Nephron progenitor cell (in vitro differentiated cells): ENCODE data around the gene TTC33.
"Not testable (repeated sequence)": the region's sequence is repeated elsewhere in the genome, so short reads cannot be mapped to it uniquely, and the experiment has no call there.

ENCODE experiments used
- DNase-seq: peaks from one replicate; pipeline ENCODE4 v3.0.0; 2021
- H3K27ac Mint-ChIP-seq: 2 replicates; pipeline ENCODE4 v1.8.0; 2021; ENCODE audit warnings: mild to moderate bottlenecking, moderate library complexity, mixed read lengths
- H3K27me3 Mint-ChIP-seq: 2 replicates; pipeline ENCODE4 v1.8.0; 2021; ENCODE audit warnings: mild to moderate bottlenecking, low read depth, mixed read lengths; ENCODE audit not compliant: poor library complexity
- H3K36me3 Mint-ChIP-seq: 2 replicates; pipeline ENCODE4 v1.8.0; 2021; ENCODE audit warnings: low read depth, mixed read lengths
- H3K4me1 Mint-ChIP-seq: 2 replicates; pipeline ENCODE4 v1.8.0; 2021; ENCODE audit warnings: mixed read lengths
- H3K4me3 Mint-ChIP-seq: 2 replicates; pipeline ENCODE4 v1.8.0; 2021; ENCODE audit warnings: mild to moderate bottlenecking, moderate library complexity, mixed read lengths
- H3K9me3 Mint-ChIP-seq: 2 replicates; pipeline ENCODE4 v1.8.0; 2021; ENCODE audit warnings: mild to moderate bottlenecking, moderate library complexity, mixed read lengths
- TF ChIP-seq, protein P1 (sequence below): fragments of 200-600 bp; sonication (generic); IDR thresholded peaks from 2 replicates; pipeline ENCODE4 v1.5.0; 2021; ENCODE audit warnings: antibody characterized with exemption

TTC33 gene

DNA sequence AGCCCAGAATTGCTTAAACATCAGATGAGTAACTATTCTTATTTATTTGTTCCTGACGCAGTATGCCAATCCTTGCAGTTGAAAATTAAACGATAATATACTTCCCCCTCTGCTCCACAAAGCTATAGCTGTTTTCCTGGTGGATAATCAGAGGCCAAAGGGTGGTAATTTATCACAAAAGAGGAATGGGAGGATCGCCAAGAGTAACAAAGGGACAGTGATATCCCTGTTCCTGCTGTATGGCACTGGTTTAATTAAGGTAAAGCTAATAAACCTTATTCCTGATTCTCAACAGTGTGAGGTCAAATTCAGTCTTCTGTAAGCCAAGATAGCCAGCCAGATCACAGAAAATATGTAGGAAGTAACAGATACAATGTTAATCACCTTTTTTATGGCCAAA, 109.5 kb downstream of the TTC33 start:
- Mint-ChIP-seq H3K9me3 (peaks cover 13% of the 10 kb centered on the region), H3K36me3 (no peaks in the 10 kb centered on the region), H3K4me3 (no peak overlapping the region), H3K27ac (peak overlapping the region; percentile 93), H3K27me3 (peaks cover 2% of the 10 kb centered on the region), H3K4me1 (peaks cover 24% of the 10 kb centered on the region)
- no peak for DNase-seq
- TF ChIP-seq, protein P1, sequence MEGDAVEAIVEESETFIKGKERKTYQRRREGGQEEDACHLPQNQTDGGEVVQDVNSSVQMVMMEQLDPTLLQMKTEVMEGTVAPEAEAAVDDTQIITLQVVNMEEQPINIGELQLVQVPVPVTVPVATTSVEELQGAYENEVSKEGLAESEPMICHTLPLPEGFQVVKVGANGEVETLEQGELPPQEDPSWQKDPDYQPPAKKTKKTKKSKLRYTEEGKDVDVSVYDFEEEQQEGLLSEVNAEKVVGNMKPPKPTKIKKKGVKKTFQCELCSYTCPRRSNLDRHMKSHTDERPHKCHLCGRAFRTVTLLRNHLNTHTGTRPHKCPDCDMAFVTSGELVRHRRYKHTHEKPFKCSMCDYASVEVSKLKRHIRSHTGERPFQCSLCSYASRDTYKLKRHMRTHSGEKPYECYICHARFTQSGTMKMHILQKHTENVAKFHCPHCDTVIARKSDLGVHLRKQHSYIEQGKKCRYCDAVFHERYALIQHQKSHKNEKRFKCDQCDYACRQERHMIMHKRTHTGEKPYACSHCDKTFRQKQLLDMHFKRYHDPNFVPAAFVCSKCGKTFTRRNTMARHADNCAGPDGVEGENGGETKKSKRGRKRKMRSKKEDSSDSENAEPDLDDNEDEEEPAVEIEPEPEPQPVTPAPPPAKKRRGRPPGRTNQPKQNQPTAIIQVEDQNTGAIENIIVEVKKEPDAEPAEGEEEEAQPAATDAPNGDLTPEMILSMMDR, result no peak

DNA sequence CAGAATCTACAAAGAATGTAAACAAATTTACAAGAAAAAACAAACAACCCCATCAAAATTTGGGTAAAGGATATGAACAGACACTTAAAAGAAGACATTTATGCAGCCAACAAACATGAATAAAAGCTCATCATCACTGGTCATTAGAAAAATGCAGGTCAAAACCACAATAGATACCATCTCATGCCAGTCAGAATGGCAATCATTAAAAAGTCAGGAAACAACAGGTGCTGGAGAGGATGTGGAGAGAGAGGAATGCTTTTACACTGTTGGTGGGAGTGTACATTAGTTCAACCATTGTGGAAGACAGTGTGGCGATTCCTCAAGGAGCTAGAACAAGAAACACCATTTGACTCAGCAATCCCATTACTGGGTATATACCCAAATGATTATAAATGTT, 116.2 kb downstream of the TTC33 start:
- not testable (repeated sequence) for DNase-seq, H3K4me3 Mint-ChIP-seq, H3K27ac Mint-ChIP-seq, H3K27me3 Mint-ChIP-seq, H3K36me3 Mint-ChIP-seq, H3K4me1 Mint-ChIP-seq
- peaks cover 63% of the 10 kb centered on the region for H3K9me3 Mint-ChIP-seq

DNA sequence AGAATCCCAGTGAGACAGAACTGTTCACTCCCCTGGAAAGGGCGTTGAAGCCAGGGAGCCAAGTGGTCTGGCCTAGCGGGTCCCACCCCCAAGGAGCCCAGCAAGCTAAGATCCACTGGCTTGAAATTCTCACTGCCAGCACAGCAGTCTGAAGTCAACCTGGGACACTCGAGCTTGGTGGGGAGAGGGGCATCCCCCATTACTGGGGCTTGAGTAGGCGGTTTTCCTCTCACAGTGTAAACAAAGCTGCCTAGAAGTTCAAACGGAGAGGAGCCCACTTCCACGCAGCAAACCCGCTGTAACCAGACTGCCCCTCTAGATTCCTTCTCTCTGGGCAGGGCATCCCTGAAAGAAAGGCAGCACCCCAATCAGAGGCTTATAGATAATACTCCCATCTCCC, 121.2 kb downstream of the TTC33 start:
- H3K4me3 Mint-ChIP-seq, result no peak overlapping the region
- no peak for DNase-seq
- no peaks in the 10 kb centered on the region for H3K36me3 Mint-ChIP-seq
- no peaks in the 10 kb centered on the region for H3K4me1 Mint-ChIP-seq
- TF ChIP-seq, protein P1, result no peak
- H3K27ac Mint-ChIP-seq, result no peak overlapping the region
- peaks cover 45% of the 10 kb centered on the region for H3K9me3 Mint-ChIP-seq
- H3K27me3 Mint-ChIP-seq, result no peaks in the 10 kb centered on the region

DNA sequence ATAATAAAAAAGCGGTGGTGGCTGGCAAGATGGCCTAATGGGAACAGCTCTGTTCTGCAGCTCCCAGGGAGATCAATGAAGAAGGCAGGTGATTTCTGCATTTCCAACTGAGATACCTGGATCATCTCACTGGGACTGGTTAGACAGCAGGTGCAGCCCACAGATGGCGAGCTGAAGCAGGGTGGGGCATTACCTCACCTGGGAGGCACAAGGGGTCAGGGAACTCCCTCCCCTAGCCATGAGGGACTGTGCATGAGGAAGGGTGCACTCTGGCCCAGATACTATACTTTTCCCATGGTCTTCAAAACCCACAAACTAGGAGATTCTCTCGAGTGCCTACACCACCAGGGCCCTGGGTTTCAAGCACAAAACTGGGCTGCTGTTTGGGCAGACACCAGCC, 121.6 kb downstream of the TTC33 start:
- Mint-ChIP-seq H3K4me3 (no peak overlapping the region), H3K27me3 (no peaks in the 10 kb centered on the region), H3K27ac (no peak overlapping the region), H3K4me1 (no peaks in the 10 kb centered on the region), H3K9me3 (peaks cover 40% of the 10 kb centered on the region), H3K36me3 (no peaks in the 10 kb centered on the region)
- TF ChIP-seq, protein P1, result no peak
- no peak for DNase-seq

DNA sequence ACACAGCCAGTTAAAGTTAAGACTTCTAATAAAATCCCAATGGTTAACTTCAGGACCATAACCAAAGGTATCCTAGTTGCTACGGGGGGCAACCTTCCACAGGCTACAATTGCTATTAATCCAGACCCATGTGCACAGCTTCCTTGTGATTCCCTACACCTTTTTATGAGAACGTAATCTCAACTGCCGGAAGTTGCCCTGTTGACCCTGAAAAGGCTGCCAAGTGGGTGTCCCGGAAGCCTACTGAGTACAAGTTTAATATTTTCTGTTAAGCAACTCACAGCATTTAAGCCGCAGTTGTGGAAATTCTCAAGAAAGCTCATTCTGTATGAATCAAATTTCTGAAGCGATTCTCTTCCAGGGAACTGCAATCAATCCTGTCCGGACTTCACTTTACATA, 124.5 kb downstream of the TTC33 start:
- no peak overlapping the region for H3K27ac Mint-ChIP-seq
- H3K9me3 Mint-ChIP-seq, result peaks cover 16% of the 10 kb centered on the region
- TF ChIP-seq, protein P1, result no peak
- no peak overlapping the region for H3K4me3 Mint-ChIP-seq
- no peak for DNase-seq
- H3K4me1 Mint-ChIP-seq, result peaks cover 6% of the 10 kb centered on the region
- H3K27me3 Mint-ChIP-seq, result peaks cover 7% of the 10 kb centered on the region
- no peaks in the 10 kb centered on the region for H3K36me3 Mint-ChIP-seq

DNA sequence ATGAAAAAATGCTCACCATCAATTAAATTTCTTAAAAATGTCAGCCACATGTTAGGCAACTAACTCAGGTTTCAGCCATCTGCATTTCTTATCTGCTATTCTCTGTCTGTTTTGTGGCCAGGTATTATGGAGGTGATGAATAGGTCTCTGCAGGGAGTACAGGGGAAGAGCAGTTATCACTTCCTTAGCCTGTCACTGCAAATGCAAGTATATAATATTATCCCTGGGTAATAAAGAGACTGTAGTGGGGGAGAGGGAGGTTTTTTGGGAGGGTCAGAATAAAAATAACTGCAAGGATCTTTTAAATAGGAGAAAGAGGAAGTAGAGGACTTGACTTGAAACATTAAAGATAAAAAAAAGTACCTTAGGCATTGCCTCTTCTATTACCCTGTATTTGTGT, 125.6 kb downstream of the TTC33 start:
- H3K4me3 Mint-ChIP-seq, result no peak overlapping the region
- TF ChIP-seq, protein P1, result no peak
- H3K36me3 Mint-ChIP-seq, result no peaks in the 10 kb centered on the region
- DNase-seq, result no peak
- no peak overlapping the region for H3K27ac Mint-ChIP-seq
- peaks cover 5% of the 10 kb centered on the region for H3K9me3 Mint-ChIP-seq
- peaks cover 6% of the 10 kb centered on the region for H3K4me1 Mint-ChIP-seq
- peaks cover 7% of the 10 kb centered on the region for H3K27me3 Mint-ChIP-seq
